HG03097 (cell line): ENCODE measurements around the gene XAGE2.
"Not testable (repeated sequence)": the region's sequence is repeated elsewhere in the genome, so short reads cannot be mapped to it uniquely, and the experiment has no call there.

Source experiments
- ATAC-seq: cut with Tn5 transposase; IDR thresholded peaks from one replicate; pipeline ENCODE4 v1.9.1; 2021; ENCODE audit not compliant: unreplicated experiment, low FRiP score

The XAGE2 gene, protein sequence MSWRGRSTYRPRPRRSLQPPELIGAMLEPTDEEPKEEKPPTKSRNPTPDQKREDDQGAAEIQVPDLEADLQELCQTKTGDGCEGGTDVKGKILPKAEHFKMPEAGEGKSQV

DNA sequence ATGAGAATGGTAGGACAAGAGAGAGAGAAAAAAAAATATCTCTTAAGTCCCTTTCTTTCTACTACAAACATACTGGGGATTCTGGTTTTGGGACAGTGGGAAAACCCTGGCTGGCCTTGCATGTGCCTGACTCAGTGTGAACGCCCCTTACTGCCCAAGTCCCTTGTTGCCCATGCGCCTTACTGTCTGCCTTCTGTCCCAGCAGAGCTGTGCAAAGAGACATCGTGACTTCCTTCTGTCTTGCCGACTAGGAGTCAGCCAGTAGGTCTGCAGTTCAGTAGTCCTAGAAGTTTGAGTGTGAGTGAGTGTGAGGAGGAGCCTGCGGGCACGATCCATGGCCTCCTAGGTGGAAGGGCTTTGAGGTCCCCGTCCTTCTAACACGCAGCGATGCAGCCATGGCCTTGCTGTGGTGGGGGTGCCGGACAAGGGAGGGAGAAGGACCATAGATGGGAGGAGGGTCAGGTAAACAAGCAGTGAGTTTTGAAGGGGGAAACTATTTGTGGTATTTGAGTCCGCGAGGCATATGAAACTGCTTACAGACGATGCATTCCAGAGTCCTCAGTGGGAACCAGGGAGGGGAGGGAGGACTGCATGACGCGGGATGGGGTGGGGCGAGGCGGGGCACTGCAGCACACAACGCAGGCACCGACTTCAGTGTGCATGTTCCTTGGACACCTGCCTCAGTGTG lies at the start of gene XAGE2:
XAGE2 (plus strand) TSS at position 654 of the 688 bp plus-strand sequence. CDS start 994 bp downstream, outside the sequence.
- ATAC-seq = no peak

GRCh38 chrX:52337410-52337809 lies 31.4 kb upstream of the XAGE2 start:
- no peak for ATAC-seq

- no peak for ATAC-seq
Observed at GRCh38 chrX:52341493-52341892, 27.3 kb upstream of the XAGE2 start.

GRCh38 chrX:52343131-52343530 lies 25.7 kb upstream of the XAGE2 start:
- ATAC-seq = not testable (repeated sequence)

- ATAC-seq = not testable (repeated sequence)
Observed at GRCh38 chrX:52345402-52345801, 23.4 kb upstream of the XAGE2 start.

- no peak for ATAC-seq
Observed at GRCh38 chrX:52346174-52347165, 22.4 kb upstream of the XAGE2 start.

- no peak for ATAC-seq
Observed at GRCh38 chrX:52349681-52350080, 19.1 kb upstream of the XAGE2 start.

DNA sequence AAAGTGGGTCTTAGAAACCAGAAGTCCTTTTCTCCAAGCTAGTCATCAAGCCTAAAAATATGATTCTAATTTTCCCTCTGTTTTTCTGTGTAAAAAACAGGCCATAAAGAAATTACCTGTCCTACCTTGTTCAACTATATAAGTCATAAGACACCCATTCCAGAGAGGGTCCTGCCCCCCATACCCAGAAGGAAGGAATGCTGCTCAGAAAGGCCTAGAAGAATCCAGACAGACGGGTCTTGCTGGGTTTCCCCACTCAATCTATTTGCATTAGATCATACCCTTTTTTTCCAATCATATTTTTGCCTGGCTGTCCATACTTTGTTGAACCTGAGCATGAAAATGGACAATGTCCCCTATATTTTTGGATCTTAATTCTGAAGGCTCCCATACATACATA lies 16.3 kb upstream of the XAGE2 start:
- ATAC-seq = no peak

DNA sequence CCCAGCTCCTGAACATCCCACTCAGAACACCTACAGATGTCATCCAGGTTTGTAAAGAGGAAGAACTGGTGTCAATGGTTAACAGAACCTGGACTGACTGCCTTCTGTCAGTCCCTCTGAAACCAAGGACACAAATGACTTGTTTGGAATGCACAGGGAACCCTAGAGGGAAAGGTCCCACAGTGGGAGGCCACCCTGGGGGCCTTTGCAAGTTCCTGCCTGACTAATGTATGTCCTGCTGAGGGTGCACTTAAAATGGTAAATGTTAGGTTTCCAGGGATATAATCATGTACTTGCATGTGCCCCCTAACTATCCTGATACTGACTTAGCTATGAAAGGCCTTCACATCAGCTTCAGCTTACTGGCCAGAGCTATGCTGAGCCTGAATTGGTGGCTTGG lies 15.0 kb upstream of the XAGE2 start:
- ATAC-seq = no peak

DNA sequence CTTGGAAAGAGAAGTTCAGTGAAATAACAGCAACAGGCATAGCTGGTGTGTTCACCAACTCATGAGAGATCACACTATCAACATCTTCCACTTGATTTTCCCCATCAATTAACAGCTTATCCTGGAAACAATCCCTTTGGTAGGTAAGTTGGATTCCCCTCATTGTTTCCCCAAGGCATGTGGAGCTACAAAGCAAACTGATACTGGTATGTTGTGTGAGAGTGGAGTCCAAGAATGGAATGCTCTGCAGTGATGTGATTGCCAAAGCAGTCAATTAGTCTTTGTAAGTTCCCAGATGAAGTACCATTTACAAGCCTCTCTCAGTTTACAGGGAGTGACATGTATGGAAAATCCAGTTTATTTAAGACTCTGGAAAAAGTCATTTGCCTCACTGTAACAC lies 13.7 kb upstream of the XAGE2 start:
- no peak for ATAC-seq

DNA sequence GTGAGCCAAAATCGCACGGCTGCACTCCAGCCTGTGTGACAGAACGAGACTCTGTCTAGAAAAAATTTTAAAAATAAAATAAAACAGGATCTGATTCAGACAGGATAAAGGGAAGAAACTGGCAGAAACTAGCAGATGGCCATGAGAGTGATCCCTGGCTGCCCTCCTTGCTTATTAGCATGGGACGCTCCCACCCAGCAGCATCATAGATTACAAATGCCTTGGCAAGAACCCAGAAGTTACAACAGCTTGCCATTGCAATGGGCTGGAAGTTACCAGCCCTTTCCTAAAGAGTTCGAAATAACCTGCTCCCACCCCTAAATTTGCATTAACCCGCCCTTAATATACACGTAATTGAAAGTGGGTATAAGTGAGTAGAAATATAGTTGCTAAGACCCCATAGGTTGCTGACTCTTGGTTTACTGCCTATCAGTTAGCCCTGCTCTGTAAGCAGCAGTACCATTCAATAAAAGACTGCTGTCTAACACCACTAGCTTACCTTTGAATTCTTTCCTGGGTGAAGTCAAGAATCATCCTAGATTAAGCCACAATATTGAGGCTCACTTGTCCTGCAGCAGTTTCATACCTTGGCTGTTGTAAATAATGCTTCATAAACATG lies 9.1 kb upstream of the XAGE2 start:
- no peak for ATAC-seq

DNA sequence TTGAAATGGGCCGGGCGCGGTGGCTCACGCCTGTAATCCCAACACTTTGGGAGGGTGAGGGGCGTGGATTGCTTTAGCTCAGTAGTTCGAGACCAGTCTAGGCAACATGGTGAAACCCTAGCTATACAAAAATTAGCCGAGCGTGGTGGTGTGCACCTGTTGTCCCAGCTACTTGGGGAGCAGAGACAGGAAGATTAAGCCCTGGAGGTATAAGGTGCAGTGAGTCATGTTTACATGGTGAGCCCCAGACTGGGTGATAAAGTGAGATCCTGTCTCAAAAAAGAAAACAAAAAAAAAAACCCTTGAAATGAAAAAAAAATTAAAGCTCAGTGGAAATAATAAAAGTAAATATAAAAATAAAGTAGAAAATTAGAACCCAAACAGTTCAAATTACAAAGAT lies 6.9 kb upstream of the XAGE2 start:
- no peak for ATAC-seq

DNA sequence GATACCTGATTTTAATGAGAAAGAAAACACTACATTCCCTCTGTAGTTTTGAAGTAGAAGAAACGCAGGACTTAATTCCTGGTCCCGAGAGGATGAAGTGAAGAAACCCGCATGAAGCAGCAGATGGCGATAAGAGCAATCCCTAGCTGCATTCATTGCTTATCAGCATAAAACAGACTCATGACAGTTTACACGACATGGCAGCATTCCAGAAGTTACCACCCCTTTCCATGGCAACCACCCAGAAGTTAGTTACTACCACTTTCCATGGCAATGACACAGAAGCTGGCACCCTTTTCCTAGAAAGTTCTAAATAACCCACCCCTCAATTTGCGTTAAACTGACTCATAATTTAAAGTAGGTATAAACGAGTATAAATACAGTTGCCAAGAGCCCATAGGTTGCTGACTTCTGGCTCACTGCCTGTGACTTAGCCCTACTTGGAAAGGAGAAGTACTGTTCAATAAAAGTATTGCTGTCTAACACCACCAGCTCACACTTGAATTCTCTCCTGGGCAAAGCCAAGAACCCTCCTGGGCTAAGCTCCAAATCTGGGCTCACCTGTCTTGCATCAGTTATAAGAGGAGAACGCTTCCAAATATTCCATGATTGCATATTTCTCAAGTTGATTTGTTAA lies 5.5 kb upstream of the XAGE2 start:
- ATAC-seq = no peak

DNA sequence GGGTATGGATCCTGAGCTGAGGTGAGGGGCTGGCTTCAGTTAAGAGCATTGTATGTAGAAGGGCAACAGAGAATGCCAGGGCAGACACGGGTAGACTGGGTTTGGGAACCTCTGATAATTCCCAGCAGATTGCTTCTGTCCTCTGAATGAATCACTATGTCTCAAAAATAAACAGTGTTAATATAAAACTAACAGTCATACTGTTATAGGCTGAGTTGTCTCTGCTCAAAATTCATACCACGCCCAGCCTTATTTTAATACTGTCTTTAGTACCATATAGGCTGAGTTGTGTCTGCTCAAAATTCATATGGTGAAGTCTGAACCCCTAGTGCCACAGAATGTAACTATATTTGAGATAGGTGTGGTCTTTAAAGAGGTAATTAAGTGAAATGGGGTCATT lies 10.0 kb downstream of the XAGE2 start:
- ATAC-seq = no peak

- ATAC-seq = no peak
Observed at GRCh38 chrX:52380993-52381392, 12.2 kb downstream of the XAGE2 start.

GRCh38 chrX:52410439-52411394 lies 41.9 kb downstream of the XAGE2 start:
- no peak for ATAC-seq

GRCh38 chrX:52415304-52415703 lies 46.5 kb downstream of the XAGE2 start:
- ATAC-seq = no peak

GRCh38 chrX:52416816-52417215 lies 48.0 kb downstream of the XAGE2 start:
- no peak for ATAC-seq

DNA sequence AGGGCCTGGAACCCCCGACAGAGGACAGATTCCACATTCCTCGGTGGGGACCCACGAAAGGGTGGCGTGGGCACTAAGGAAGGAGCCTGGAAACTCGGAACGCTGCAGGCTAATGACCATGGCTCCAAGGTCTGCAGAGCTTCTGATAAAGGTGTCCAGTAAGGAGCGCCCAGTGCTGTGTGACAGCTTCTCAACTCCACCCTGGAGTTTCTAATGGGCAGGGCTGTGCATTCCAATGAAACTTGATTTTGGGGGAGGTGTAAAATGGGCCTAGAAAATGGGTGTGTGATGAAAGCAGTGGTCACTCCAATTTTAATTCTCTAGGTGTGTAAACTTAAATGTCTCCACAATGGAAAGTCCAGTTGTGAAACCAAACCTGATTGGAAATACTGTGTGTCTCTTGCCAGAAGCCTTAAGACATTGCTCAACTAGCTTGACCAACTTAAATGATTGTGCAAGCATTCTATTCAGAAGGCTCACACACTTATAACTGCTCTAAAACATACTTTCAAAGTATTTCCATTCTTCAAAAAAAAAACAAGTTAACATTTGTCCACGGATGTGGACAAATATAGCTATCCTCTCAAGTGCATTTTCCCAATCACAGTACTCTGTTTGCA lies 52.1 kb downstream of the XAGE2 start:
- no peak for ATAC-seq
